Mesenchymal stem cell (in vitro differentiated cells and primary cell): ENCODE measurements around the gene MBNL2.

ENCODE experiments used
- DNase-seq: peaks from one replicate; pipeline ENCODE4 v3.0.0-alpha.2; 2013
- H2AFZ ChIP-seq: one replicate; pipeline ENCODE4 v1.6.1; 2013; ENCODE audit warnings: low read depth, mild to moderate bottlenecking, control low read depth, inconsistent platforms, low read length, moderate library complexity
- H2AK5ac ChIP-seq: 2 replicates; pipeline ENCODE4 v1.6.1; 2013; ENCODE audit warnings: low read length, moderate library complexity, mild to moderate bottlenecking, inconsistent platforms; ENCODE audit not compliant: severe bottlenecking
- H2BK120ac ChIP-seq: one replicate; pipeline ENCODE4 v1.6.1; 2013; ENCODE audit warnings: low read depth, mild to moderate bottlenecking, inconsistent platforms, low read length, moderate library complexity
- H2BK12ac ChIP-seq, 2 experiments: one replicate each; pipeline ENCODE4 v1.6.1; 2013; ENCODE audit warnings: inconsistent platforms in 2 of 2, low read length in 2 of 2, mild to moderate bottlenecking in 2 of 2, moderate library complexity in 2 of 2, control low read depth in 1 of 2
- H2BK15ac ChIP-seq: one replicate; pipeline ENCODE4 v1.6.1; 2013; ENCODE audit warnings: mild to moderate bottlenecking, low read depth, inconsistent platforms; ENCODE audit not compliant: poor library complexity, severe bottlenecking
- H2BK5ac ChIP-seq: 2 replicates; pipeline ENCODE4 v1.6.1; 2013; ENCODE audit warnings: low read depth, mild to moderate bottlenecking, low read length, control low read depth, inconsistent platforms; ENCODE audit not compliant: poor library complexity, severe bottlenecking
- H3K14ac ChIP-seq, 2 experiments: one replicate each; pipeline ENCODE4 v1.6.1; 2013; ENCODE audit warnings: inconsistent platforms in 2 of 2, low read length in 2 of 2, control low read depth in 1 of 2, mild to moderate bottlenecking in 1 of 2, moderate library complexity in 1 of 2
- H3K18ac ChIP-seq, 2 experiments: one replicate each; pipeline ENCODE4 v1.6.1; 2013; ENCODE audit warnings: inconsistent platforms in 2 of 2, low read length in 2 of 2, control low read depth in 1 of 2, low read depth in 1 of 2, mild to moderate bottlenecking in 1 of 2
- H3K23ac ChIP-seq, 2 experiments: one replicate each; pipeline ENCODE4 v1.6.1; 2013; ENCODE audit warnings: inconsistent platforms in 2 of 2, low read length in 2 of 2, mild to moderate bottlenecking in 2 of 2, moderate library complexity in 2 of 2, control low read depth in 1 of 2
- H3K27ac ChIP-seq: 2 replicates; pipeline ENCODE4 v1.5.1; 2013; ENCODE audit warnings: mild to moderate bottlenecking, moderate library complexity, low read length, control low read depth, inconsistent platforms; ENCODE audit not compliant: poor library complexity, severe bottlenecking
- H3K27me3 ChIP-seq, 2 experiments: 2 replicates each; pipeline versions ENCODE4 v1.6.1 to v1.7.0; 2013; ENCODE audit warnings: low read length in 2 of 2, mild to moderate bottlenecking in 2 of 2, moderate library complexity in 2 of 2, control low read depth in 1 of 2, inconsistent platforms in 1 of 2; ENCODE audit not compliant: control insufficient read depth in 1 of 2, insufficient read depth in 1 of 2
- H3K36me3 ChIP-seq, 2 experiments: 2 replicates each; pipeline versions ENCODE4 v1.6.1 to v1.7.0; 2013; ENCODE audit warnings: low read length in 2 of 2, control low read depth in 1 of 2, inconsistent platforms in 1 of 2, low read depth in 1 of 2, mild to moderate bottlenecking in 1 of 2; ENCODE audit not compliant: insufficient read depth in 2 of 2, control insufficient read depth in 1 of 2
- H3K4ac ChIP-seq, 2 experiments: one replicate each; pipeline ENCODE4 v1.6.1; 2013; ENCODE audit warnings: inconsistent platforms in 2 of 2, low read length in 2 of 2, mild to moderate bottlenecking in 2 of 2, moderate library complexity in 2 of 2, control low read depth in 1 of 2, low read depth in 1 of 2
- H3K4me1 ChIP-seq: 2 replicates; pipeline ENCODE4 v1.6.1; 2013; ENCODE audit warnings: low read depth, low read length, control low read depth; ENCODE audit not compliant: control insufficient read depth, insufficient read depth
- H3K4me2 ChIP-seq: 2 replicates; pipeline ENCODE4 v1.6.1; 2013; ENCODE audit warnings: low read length, mild to moderate bottlenecking, inconsistent platforms; ENCODE audit not compliant: poor library complexity, severe bottlenecking
- H3K4me3 ChIP-seq, 2 experiments: 2 replicates each; pipeline versions ENCODE4 v1.5.1 to v1.7.0; 2013; ENCODE audit warnings: low read length in 2 of 2, mild to moderate bottlenecking in 2 of 2, control low read depth in 1 of 2, low read depth in 1 of 2; ENCODE audit not compliant: insufficient read depth in 1 of 2
- H3K79me1 ChIP-seq: replicated peaks from 2 replicates; pipeline ENCODE4 v1.6.1; 2013; ENCODE audit warnings: mild to moderate bottlenecking, control low read depth, low read length, inconsistent platforms; ENCODE audit not compliant: poor library complexity, severe bottlenecking
- H3K9ac ChIP-seq: 2 replicates; pipeline ENCODE4 v1.7.0; 2013; ENCODE audit warnings: mild to moderate bottlenecking, low read length, moderate library complexity
- H3K9me3 ChIP-seq: 2 replicates; pipeline ENCODE4 v1.7.0; 2013; ENCODE audit warnings: mild to moderate bottlenecking, low read length; ENCODE audit not compliant: control insufficient read depth
- H4K8ac ChIP-seq: one replicate; pipeline ENCODE4 v1.6.1; 2013; ENCODE audit warnings: inconsistent platforms, mild to moderate bottlenecking, low read length, moderate library complexity
- H4K91ac ChIP-seq: one replicate; pipeline ENCODE4 v1.6.1; 2013; ENCODE audit warnings: mild to moderate bottlenecking, low read length, inconsistent platforms
- WGBS: methylation state at CpG from one replicate; pipeline ENCODE4 v1.1.7; 2013; ENCODE audit warnings: mixed read lengths; 5-methylcytosine and 5-hydroxymethylcytosine counted together

The MBNL2 gene

GRCh38 chr13:97256343-97256783, 34.2 kb downstream of the MBNL2 start:
- Histone ChIP-seq H3K4ac (no peak overlapping the region), H2AK5ac (no peak overlapping the region), H4K91ac (no peak overlapping the region), H3K4me3 (no peak overlapping the region), H2BK5ac (no peak overlapping the region), H3K4me2 (no peak overlapping the region), H4K8ac (no peak overlapping the region), H3K4me1 (peaks cover 26% of the 10 kb centered on the region), H3K36me3 (peaks cover 3% of the 10 kb centered on the region in 2 experiments), H2BK15ac (no peak overlapping the region), H3K9ac (peak overlapping the region; percentile 89), H3K9me3 (no peaks in the 10 kb centered on the region), H3K79me1 (peaks cover 7% of the 10 kb centered on the region), H3K14ac (no peak overlapping the region), H3K18ac (no peak overlapping the region), H2AFZ (no peak overlapping the region), H2BK12ac (no peak overlapping the region), H2BK120ac (no peak overlapping the region), H3K23ac (no peak overlapping the region), H3K27ac (peak overlapping the region; percentile 65), H3K27me3 (no peaks in the 10 kb centered on the region)
- WGBS = 3% methylated on average over 3 of the region's 5 CpGs
- peak; percentile 96 for DNase-seq

GRCh38 chr13:97257228-97257755, 35.2 kb downstream of the MBNL2 start:
- Histone ChIP-seq H3K4me3 (peak overlapping the region in 1 of 2 experiments; percentile 15), H3K4me1 (peaks cover 32% of the 10 kb centered on the region), H3K9me3 (no peaks in the 10 kb centered on the region), H3K14ac (no peak overlapping the region), H3K23ac (no peak overlapping the region), H3K4ac (peak overlapping the region; percentile 36 to 94), H3K9ac (peak overlapping the region; percentile 89), H3K79me1 (peaks cover 15% of the 10 kb centered on the region), H2AFZ (no peak overlapping the region), H2BK15ac (no peak overlapping the region), H3K18ac (peak overlapping the region; percentile 71 to 89), H4K8ac (peak overlapping the region; percentile 41), H2AK5ac (peak overlapping the region; percentile 86), H3K36me3 (peaks cover 3% of the 10 kb centered on the region in 2 experiments), H3K27me3 (no peaks in the 10 kb centered on the region), H2BK5ac (no peak overlapping the region), H3K4me2 (no peak overlapping the region), H3K27ac (peak overlapping the region; percentile 77), H4K91ac (peak overlapping the region; percentile 20), H2BK120ac (no peak overlapping the region), H2BK12ac (peak overlapping the region; percentile 20 to 97)
- 89% methylated on average over 6 of the region's 6 CpGs for WGBS
- DNase-seq = no peak

GRCh38 chr13:97257800-97258799, 36.0 kb downstream of the MBNL2 start:
- Histone ChIP-seq H3K4ac (peak overlapping the region; percentile 36 to 97), H3K14ac (peak overlapping the region in 1 of 2 experiments; percentile 55), H3K27me3 (no peaks in the 10 kb centered on the region), H2AK5ac (peak overlapping the region; percentile 86), H2BK120ac (peak overlapping the region; percentile 20), H3K27ac (peak overlapping the region; percentile 92), H3K36me3 (peaks cover 3% of the 10 kb centered on the region in 2 experiments), H3K9me3 (no peaks in the 10 kb centered on the region), H4K8ac (peak overlapping the region; percentile 41), H2BK5ac (no peak overlapping the region), H2BK15ac (no peak overlapping the region), H3K4me3 (peak overlapping the region in 1 of 2 experiments; percentile 15), H3K4me1 (peaks cover 32% of the 10 kb centered on the region), H3K18ac (peak overlapping the region; percentile 71 to 96), H4K91ac (peak overlapping the region; percentile 28), H3K9ac (peak overlapping the region; percentile 89), H3K4me2 (no peak overlapping the region), H2AFZ (no peak overlapping the region), H3K23ac (peak overlapping the region in 1 of 2 experiments; percentile 32), H2BK12ac (peak overlapping the region; percentile 87 to 97), H3K79me1 (peaks cover 20% of the 10 kb centered on the region)
- DNase-seq = peak; percentile 98
- 52% methylated on average over 8 of the region's 13 CpGs for WGBS

- H2AK5ac ChIP-seq = peak overlapping the region; percentile 69
- H3K23ac ChIP-seq = peak overlapping the region in 1 of 2 experiments; percentile 32
- H3K4me3 ChIP-seq = peak overlapping the region in 1 of 2 experiments; percentile 12
- peaks cover 3 to 5% of the 10 kb centered on the region in 2 experiments for H3K36me3 ChIP-seq
- peak overlapping the region; percentile 87 to 94 for H2BK12ac ChIP-seq
- H3K79me1 ChIP-seq = peaks cover 22% of the 10 kb centered on the region
- H4K8ac ChIP-seq = peak overlapping the region; percentile 21
- H3K27ac ChIP-seq = peak overlapping the region; percentile 92
- no peak overlapping the region for H2AFZ ChIP-seq
- H2BK15ac ChIP-seq = no peak overlapping the region
- no peak overlapping the region for H2BK5ac ChIP-seq
- H3K9me3 ChIP-seq = no peaks in the 10 kb centered on the region
- peak overlapping the region; percentile 28 for H4K91ac ChIP-seq
- H3K4me2 ChIP-seq = no peak overlapping the region
- no peaks in the 10 kb centered on the region for H3K27me3 ChIP-seq
- DNase-seq = peak; percentile 66
- 30% methylated on average over 2 of the region's 2 CpGs for WGBS
- peak overlapping the region; percentile 89 for H3K9ac ChIP-seq
- peaks cover 32% of the 10 kb centered on the region for H3K4me1 ChIP-seq
- peak overlapping the region; percentile 67 to 96 for H3K18ac ChIP-seq
- peak overlapping the region; percentile 20 for H2BK120ac ChIP-seq
- H3K14ac ChIP-seq = peak overlapping the region in 1 of 2 experiments; percentile 39
- H3K4ac ChIP-seq = peak overlapping the region; percentile 7 to 97
Observed at GRCh38 chr13:97258801-97259200, 36.7 kb downstream of the MBNL2 start.
